Chondrocyte (in vitro differentiated cells): ENCODE data around the gene AMOTL2. TPM values are rescaled to one million over a fixed set of nuclear protein-coding genes. Genes with fewer than 3 reads are reported as not detected.

Source experiments
- DNase-seq: peaks from one replicate; pipeline ENCODE4 v3.0.0; 2021; ENCODE audit warnings: mixed read lengths, low spot score
- H3K27ac Mint-ChIP-seq: one replicate; pipeline ENCODE4 v1.8.0; 2021; ENCODE audit warnings: mild to moderate bottlenecking, moderate library complexity, mixed read lengths; ENCODE audit not compliant: unreplicated experiment
- H3K27me3 Mint-ChIP-seq: 2 replicates; pipeline ENCODE4 v1.8.0; 2021; ENCODE audit warnings: low read depth, mixed read lengths
- H3K36me3 Mint-ChIP-seq: 2 replicates; pipeline ENCODE4 v1.8.0; 2021; ENCODE audit warnings: low read depth, mixed read lengths
- H3K4me1 Mint-ChIP-seq: 2 replicates; pipeline ENCODE4 v1.8.0; 2021; ENCODE audit warnings: low read depth, mild to moderate bottlenecking, mixed read lengths
- H3K4me3 Mint-ChIP-seq: one replicate; pipeline ENCODE4 v1.8.0; 2021; ENCODE audit warnings: mild to moderate bottlenecking, moderate library complexity, mixed read lengths; ENCODE audit not compliant: unreplicated experiment
- H3K9me3 Mint-ChIP-seq: 2 replicates; pipeline ENCODE4 v1.8.0; 2021; ENCODE audit warnings: low read depth, mixed read lengths
- total RNA-seq: library from RNA; stranded (reverse); gene quantifications from 3 replicates; pipeline ENCODE4 v1.2.1, GENCODE V29; 2021
- TF ChIP-seq, protein P1 (sequence below): fragments of 200-600 bp; sonication (generic); IDR thresholded peaks from 2 replicates; pipeline ENCODE4 v1.5.0; 2021; ENCODE audit warnings: antibody characterized with exemption, mild to moderate bottlenecking, moderate library complexity

The AMOTL2 gene
- total RNA-seq, 1 donor from 2014 or later: 259 TPM

- H3K4me3 Mint-ChIP-seq: peak overlapping the region; percentile 65
- no peaks in the 10 kb centered on the region for H3K27me3 Mint-ChIP-seq
- DNase-seq: no peak
- TF ChIP-seq, protein P1, sequence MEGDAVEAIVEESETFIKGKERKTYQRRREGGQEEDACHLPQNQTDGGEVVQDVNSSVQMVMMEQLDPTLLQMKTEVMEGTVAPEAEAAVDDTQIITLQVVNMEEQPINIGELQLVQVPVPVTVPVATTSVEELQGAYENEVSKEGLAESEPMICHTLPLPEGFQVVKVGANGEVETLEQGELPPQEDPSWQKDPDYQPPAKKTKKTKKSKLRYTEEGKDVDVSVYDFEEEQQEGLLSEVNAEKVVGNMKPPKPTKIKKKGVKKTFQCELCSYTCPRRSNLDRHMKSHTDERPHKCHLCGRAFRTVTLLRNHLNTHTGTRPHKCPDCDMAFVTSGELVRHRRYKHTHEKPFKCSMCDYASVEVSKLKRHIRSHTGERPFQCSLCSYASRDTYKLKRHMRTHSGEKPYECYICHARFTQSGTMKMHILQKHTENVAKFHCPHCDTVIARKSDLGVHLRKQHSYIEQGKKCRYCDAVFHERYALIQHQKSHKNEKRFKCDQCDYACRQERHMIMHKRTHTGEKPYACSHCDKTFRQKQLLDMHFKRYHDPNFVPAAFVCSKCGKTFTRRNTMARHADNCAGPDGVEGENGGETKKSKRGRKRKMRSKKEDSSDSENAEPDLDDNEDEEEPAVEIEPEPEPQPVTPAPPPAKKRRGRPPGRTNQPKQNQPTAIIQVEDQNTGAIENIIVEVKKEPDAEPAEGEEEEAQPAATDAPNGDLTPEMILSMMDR: no peak
- H3K36me3 Mint-ChIP-seq: peaks cover 55% of the 10 kb centered on the region
- H3K27ac Mint-ChIP-seq: peak overlapping the region; percentile 82
- H3K4me1 Mint-ChIP-seq: peaks cover 81% of the 10 kb centered on the region
- no peaks in the 10 kb centered on the region for H3K9me3 Mint-ChIP-seq
Measured at GRCh38 chr3:134369231-134369741, 5.0 kb downstream of the AMOTL2 start.

GRCh38 chr3:134368751-134369105, 5.5 kb downstream of the AMOTL2 start:
- Mint-ChIP-seq H3K27ac (peak overlapping the region; percentile 82), H3K4me1 (peaks cover 86% of the 10 kb centered on the region), H3K27me3 (no peaks in the 10 kb centered on the region), H3K36me3 (peaks cover 57% of the 10 kb centered on the region), H3K4me3 (peak overlapping the region; percentile 65), H3K9me3 (no peaks in the 10 kb centered on the region)
- DNase-seq: peak; percentile 30
- TF ChIP-seq, protein P1: no peak

DNA sequence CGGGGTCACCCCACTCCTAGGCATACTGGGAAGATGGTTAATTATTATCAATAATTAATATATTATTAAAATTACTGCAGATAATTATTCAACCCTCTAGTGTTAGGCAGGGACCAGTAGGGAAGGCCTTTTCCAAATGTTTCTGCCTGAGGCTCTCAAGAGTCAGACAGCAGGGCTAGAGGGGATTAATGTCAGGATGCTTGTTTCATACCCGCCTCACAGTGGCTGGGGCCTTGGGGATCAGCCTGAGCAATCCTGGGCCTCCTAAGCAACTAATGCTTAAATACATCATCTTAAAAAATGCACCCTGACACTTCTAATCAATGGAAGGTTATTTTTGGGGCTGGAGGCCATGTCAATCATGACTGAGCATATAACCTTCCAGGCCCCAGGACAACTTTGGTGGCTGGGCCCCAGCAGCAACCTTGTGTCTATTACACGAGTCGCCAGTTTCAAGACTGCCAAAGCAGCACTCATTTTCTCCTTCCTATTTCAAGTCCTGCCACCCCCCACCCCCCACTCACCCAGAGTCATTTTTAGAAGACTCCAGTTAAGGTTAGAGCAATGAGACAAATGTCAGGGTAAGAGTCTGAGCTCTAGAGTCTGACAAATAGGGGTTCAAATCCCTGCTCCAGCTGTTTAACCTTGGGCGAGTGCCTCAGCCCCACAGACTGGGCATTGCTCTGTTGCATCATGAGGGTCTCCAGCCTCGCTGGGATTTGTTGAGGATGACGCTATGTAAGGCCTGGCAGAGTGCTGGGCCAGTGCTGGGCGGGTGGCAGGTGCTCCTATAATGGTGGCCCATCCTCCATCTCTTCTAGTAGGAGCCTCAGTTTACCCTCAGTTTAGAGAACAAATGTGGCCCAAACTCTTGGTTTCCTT, 6.1 kb downstream of the AMOTL2 start:
- H3K27me3 Mint-ChIP-seq: no peaks in the 10 kb centered on the region
- H3K4me3 Mint-ChIP-seq: no peak overlapping the region
- TF ChIP-seq, protein P1: no peak
- peak; percentile 52 for DNase-seq
- peaks cover 92% of the 10 kb centered on the region for H3K4me1 Mint-ChIP-seq
- H3K9me3 Mint-ChIP-seq: no peaks in the 10 kb centered on the region
- peak overlapping the region; percentile 82 for H3K27ac Mint-ChIP-seq
- H3K36me3 Mint-ChIP-seq: peaks cover 57% of the 10 kb centered on the region

DNA sequence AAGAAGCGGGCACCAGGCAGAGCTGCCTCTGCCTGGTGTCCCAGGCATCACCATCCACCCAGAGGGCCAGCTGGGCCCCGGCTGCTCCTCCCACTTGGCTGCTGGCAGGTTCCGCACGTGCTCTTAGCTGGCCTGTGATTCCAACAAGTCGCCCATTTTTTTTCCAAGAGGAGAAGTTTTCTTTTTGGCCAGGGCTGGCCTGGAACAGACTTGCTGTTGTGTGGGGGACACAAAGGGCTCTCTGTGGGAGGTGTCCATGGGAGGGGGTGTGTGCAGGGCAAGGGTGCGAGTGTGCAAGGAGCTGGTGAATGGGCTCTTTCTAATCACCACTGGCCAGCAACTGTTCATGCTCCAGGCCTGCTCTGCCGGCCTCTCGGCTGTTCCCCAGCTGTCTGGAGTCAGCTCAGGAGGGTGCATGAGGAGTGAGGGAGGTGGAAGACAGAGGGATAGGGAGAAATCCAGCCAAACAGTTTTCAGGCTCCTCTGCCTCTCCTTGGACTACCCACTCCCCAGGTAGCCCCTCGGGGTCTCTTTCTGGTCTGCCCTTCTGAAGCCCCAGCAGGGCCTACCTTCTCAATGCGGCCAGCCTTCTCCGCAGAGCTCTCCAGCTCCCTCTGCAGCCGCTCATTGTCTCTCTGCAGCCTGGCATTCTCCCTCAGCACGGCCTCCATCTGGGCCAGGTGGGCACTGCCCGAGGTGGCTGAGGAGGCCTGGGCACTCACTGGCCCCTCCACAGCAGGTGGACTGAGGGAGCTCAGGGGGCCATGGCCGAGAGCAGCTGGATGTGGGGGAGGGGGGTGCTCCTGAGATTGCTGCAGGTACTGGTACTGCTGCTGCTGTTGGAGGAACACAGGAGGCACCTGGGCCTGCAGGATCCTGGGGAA, 7.1 kb downstream of the AMOTL2 start:
- Mint-ChIP-seq H3K4me3 (no peak overlapping the region), H3K36me3 (peaks cover 56% of the 10 kb centered on the region)

More for the DNA sequence above, 7.1 kb downstream of the AMOTL2 start:
- Mint-ChIP-seq H3K27me3 (no peaks in the 10 kb centered on the region), H3K9me3 (no peaks in the 10 kb centered on the region), H3K4me1 (peaks cover 97% of the 10 kb centered on the region), H3K27ac (peak overlapping the region; percentile 78)
- DNase-seq: peak; percentile 75
- TF ChIP-seq, protein P1: peak; percentile 55
